HepG2 (cell line): ENCODE data around the gene NEK8. TPM values are rescaled to one million over a fixed set of nuclear protein-coding genes. Genes with fewer than 3 reads are reported as not detected.

Experiments
- ATAC-seq: fragments of 200-7000 bp; cut with Tn5 transposase; 3 replicates; pipeline ENCODE4 v1.9.1; 2020; ENCODE audit warnings: mild to moderate bottlenecking, moderate library complexity
- BruUV-seq: library from RNA; stranded (reverse); fragments of 400-500 nt; replicated peaks from 2 replicates; lab custom pipeline; 2021; lab: Mats Ljungman, UMichigan
- CTCF ChIA-PET: fragments of 300-600 bp; formaldehyde crosslinking; extraction: SDS; loops from one replicate; lab custom pipeline; 2021; ENCODE audit warnings: low total read pairs, inconsistent platforms, low intra/inter-chr PET ratio; lab: Yijun Ruan, JAX
- POLR2A ChIA-PET: fragments of 350-600 bp; sonication (Branson Sonifier 250); formaldehyde crosslinking; loops from one replicate; lab custom pipeline; 2020; ENCODE audit warnings: antibody characterized with exemption, inconsistent platforms; lab: Yijun Ruan, JAX
- DNase-seq: peaks from one replicate; pipeline ENCODE4 v3.0.0-alpha.2; 2015; ENCODE audit warnings: low spot score
- FAIRE-seq: peaks from 3 replicates; lab custom pipeline; 2011; peaks lifted over from hg19 to GRCh38; lab: Jason Lieb, UNC
- H2AFZ ChIP-seq: one replicate; pipeline ENCODE4 v1.6.1; 2011; ENCODE audit warnings: low read length, inconsistent platforms
- H3K27ac ChIP-seq: fragments of 300-600 bp; 3 replicates; pipeline ENCODE4 v1.8.0; 2011; ENCODE audit warnings: mixed run types, mild to moderate bottlenecking, mixed read lengths, low read length, inconsistent platforms; ENCODE audit not compliant: insufficient read depth; ENCODE audit errors: extremely low read length
- H3K27me3 ChIP-seq, 2 experiments: fragments of 200-600 bp in 1 of 2; 2 replicates in 1 of 2; 3 replicates in 1 of 2; pipeline versions ENCODE4 v1.6.0 to v1.8.0; 2011; ENCODE audit warnings: low read length in 2 of 2, mild to moderate bottlenecking in 2 of 2, moderate library complexity in 2 of 2, inconsistent platforms in 1 of 2; ENCODE audit not compliant: insufficient read depth in 2 of 2, control insufficient read depth in 1 of 2
- H3K36me3 ChIP-seq, 2 experiments: fragments of 200-600 bp in 1 of 2; replicated peaks in 1 of 2; 2 replicates in 1 of 2; 3 replicates in 1 of 2; pipeline versions ENCODE4 v1.5.1 to v1.8.0; 2011; ENCODE audit warnings: low read length in 2 of 2, inconsistent platforms in 1 of 2; ENCODE audit not compliant: insufficient read depth in 2 of 2, control insufficient read depth in 1 of 2
- H3K4me1 ChIP-seq: 2 replicates; pipeline ENCODE4 v1.5.1; 2012; ENCODE audit warnings: low read length, inconsistent platforms; ENCODE audit not compliant: insufficient read depth
- H3K4me2 ChIP-seq: 2 replicates; pipeline ENCODE4 v1.6.0; 2011; ENCODE audit warnings: low read depth, low read length, inconsistent platforms
- H3K4me3 ChIP-seq, 3 experiments: fragments of 200-600 bp in 1 of 3; sonication (generic), shearing (Covaris generic) in 1 of 3; replicated peaks in 1 of 3; 2 replicates each; pipeline ENCODE4 v1.5.1; 2011 to 2016; ENCODE audit warnings: low read length in 3 of 3, inconsistent platforms in 2 of 3, low read depth in 2 of 3, mild to moderate bottlenecking in 2 of 3, control low read depth in 1 of 3, mixed read lengths in 1 of 3; ENCODE audit not compliant: insufficient read depth in 1 of 3
- H3K79me2 ChIP-seq: one replicate; pipeline ENCODE4 v1.6.1; 2011; ENCODE audit warnings: low read length, inconsistent platforms; ENCODE audit not compliant: insufficient read depth
- H3K9ac ChIP-seq: 2 replicates; pipeline ENCODE4 v1.6.0; 2011; ENCODE audit warnings: mild to moderate bottlenecking, low read depth, low read length, inconsistent platforms; ENCODE audit not compliant: insufficient read depth
- H3K9me3 ChIP-seq: 2 replicates; pipeline ENCODE4 v1.5.1; 2012; ENCODE audit warnings: mild to moderate bottlenecking, low read length
- H4K20me1 ChIP-seq: 2 replicates; pipeline ENCODE4 v1.6.0; 2011; ENCODE audit warnings: inconsistent platforms, mild to moderate bottlenecking, low read length, moderate library complexity; ENCODE audit not compliant: insufficient read depth
- ATF4 ChIP-seq, 2 experiments: fragments of 450-650 bp in 1 of 2; sonication (generic) in 1 of 2; formaldehyde crosslinking; IDR thresholded peaks; 2 replicates each; pipeline versions ENCODE4 v1.5.0 to v1.8.0; 2020 to 2022; ENCODE audit warnings: mild to moderate bottlenecking in 1 of 2, missing genetic modification reagents in 1 of 2
- MEF2D ChIP-seq: sonication (generic); formaldehyde crosslinking; IDR thresholded peaks from 2 replicates; pipeline ENCODE4 v1.5.1; 2020; ENCODE audit warnings: mild to moderate bottlenecking, missing genetic modification reagents
- MXI1 ChIP-seq: IDR thresholded peaks from 3 replicates; pipeline ENCODE4 v1.6.1; 2012; ENCODE audit warnings: low read depth, low read length, inconsistent platforms, borderline replicate concordance
- SALL2 ChIP-seq: sonication (generic); formaldehyde crosslinking; IDR thresholded peaks from 2 replicates; pipeline ENCODE4 v1.8.1; 2023; ENCODE audit warnings: mild to moderate bottlenecking, missing genetic modification reagents, inconsistent platforms
- SRSF1 ChIP-seq: fragments of 200-400 bp; formaldehyde crosslinking; optimal IDR thresholded peaks from 2 replicates; pipeline ENCODE3; 2017; ENCODE audit warnings: mild to moderate bottlenecking, low read depth, low read length, moderate library complexity
- TEAD3 ChIP-seq: optimal IDR thresholded peaks from 2 replicates; pipeline ENCODE3; 2016; ENCODE audit warnings: borderline replicate concordance
- ZC3H13 ChIP-seq: sonication (generic); formaldehyde crosslinking; IDR thresholded peaks from 2 replicates; pipeline ENCODE4 v1.8.1; 2023; ENCODE audit warnings: mild to moderate bottlenecking, missing genetic modification reagents, moderate library complexity
- ZNF281 ChIP-seq: sonication (generic); formaldehyde crosslinking; IDR thresholded peaks from 2 replicates; pipeline ENCODE4 v1.4.0; 2020; ENCODE audit warnings: missing genetic modification reagents, borderline replicate concordance
- ZNF318 ChIP-seq: sonication (generic); formaldehyde crosslinking; IDR thresholded peaks from 2 replicates; pipeline ENCODE4 v1.4.0; 2020; ENCODE audit warnings: mild to moderate bottlenecking, missing genetic modification reagents
- ZNF546 ChIP-seq: sonication (generic); formaldehyde crosslinking; conservative IDR thresholded peaks from 2 replicates; pipeline ENCODE4 v1.8.1; 2023; ENCODE audit warnings: mild to moderate bottlenecking, missing genetic modification reagents
- ZNF816 ChIP-seq: sonication (generic); formaldehyde crosslinking; IDR thresholded peaks from 2 replicates; pipeline ENCODE4 v1.8.0; 2022; ENCODE audit warnings: missing genetic modification reagents, mild to moderate bottlenecking, borderline replicate concordance
- WGBS: methylation state at CpG from one replicate; pipeline ENCODE4 v1.1.6; 2017; ENCODE audit warnings: low lambda C conversion rate; 5-methylcytosine and 5-hydroxymethylcytosine counted together
- in situ Hi-C: cut with HindIII; loops from 2 replicates; pipeline ENCODE4 v1.10.0; 2017; ENCODE audit warnings: low pct_unique_long_range_greater_than_20kb; ENCODE audit not compliant: extremely low pct_ligation_motif_present
- intact Hi-C: fragments of 100-400 bp; cut with micrococcal nuclease; formaldehyde crosslinking; loops from one replicate; pipeline ENCODE4 v1.10.0; 2022; ENCODE audit not compliant: unreplicated experiment
- polyA plus RNA-seq, 8 experiments: library from polyadenylated mRNA; depleted of rRNA in 3 of 8; stranded (reverse) in 7 of 8; unstranded in 1 of 8; fragments of >200 nt; fragmentation: Illumina TruSeq in 4 of 8; extraction: Trizol in 4 of 8; gene quantifications; 2 replicates each; pipeline versions ENCODE4 v1.2.1 to v1.2.3, GENCODE V29; 2011 to 2016; ENCODE audit warnings: low read depth in 4 of 8, missing spikeins in 1 of 8, mixed read lengths in 1 of 8; ENCODE audit not compliant: insufficient read depth in 1 of 8
- total RNA-seq, 5 experiments: library from RNA; depleted of rRNA; stranded (reverse); fragments of >200 nt; fragmentation: Illumina TruSeq; extraction: Trizol; gene quantifications; 2 replicates each; pipeline ENCODE4 v1.2.3, GENCODE V29; 2016; ENCODE audit warnings: low read depth in 1 of 5

The NEK8 gene
- total and polyA plus RNA-seq, 2 of the 13 experiments (the other 11 are each of a cell fraction or from before 2014, with no cell fraction given) = 5.8 to 13.5 TPM

GRCh38 chr17:28716740-28717577 is 11.6 kb upstream of the NEK8 start:
- POLR2A ChIA-PET = interaction anchor here (10.1 kb wide), 1 partner anchor 18 kb away, joined by 145 read pairs; no protein-coding TSS in a partner anchor
- WGBS = 84% methylated on average over 49 of the region's 63 CpGs
- ATAC-seq = no peak
- Histone ChIP-seq H3K4me1 (peaks cover 44% of the 10 kb centered on the region), H3K27me3 (peaks cover 2 to 3% of the 10 kb centered on the region in 2 experiments; a peak in 3 of 5 replicates), H4K20me1 (peaks cover 14% of the 10 kb centered on the region), H3K36me3 (peaks cover 1 to 12% of the 10 kb centered on the region in 2 experiments; a peak in 1 of 5 replicates), H3K4me2 (no peak overlapping the region), H3K79me2 (peaks cover 20% of the 10 kb centered on the region), H3K9me3 (no peaks in the 10 kb centered on the region), H3K4me3 (no peak overlapping the region), H3K9ac (no peak overlapping the region), H2AFZ (no peak overlapping the region), H3K27ac (no peak overlapping the region)
- no peak for FAIRE-seq
- in situ Hi-C loops = loop anchor here (5.0 kb wide), 1 partner anchor 70 kb away; the partner anchor contains the start of gene BLTP2
- CTCF ChIA-PET = no interaction called here
- intact Hi-C loops = no loop called here
- no TSS peak for BruUV-seq
- DNase-seq = no peak
- TF ChIP-seq MEF2D (no peak), SRSF1 (no peak), TEAD3 (CRISPR knock-in tag) (no peak), MXI1 (no peak), ZNF318 (CRISPR knock-in tag) (no peak), SALL2 (CRISPR knock-in tag) (no peak), ZNF281 (CRISPR knock-in tag) (no peak), ZC3H13 (CRISPR knock-in tag) (no peak), ATF4 (CRISPR knock-in tag; IDR thresholded peaks at IDR 0.05) (no peak), ZNF546 (CRISPR knock-in tag) (no peak), ZNF816 (CRISPR knock-in tag) (no peak)
